ENCODE measurements around the gene PRR7.
A peak's percentile ranks its signal among the peaks of the same experiment; 100 is the strongest.

Gene PRR7

GRCh38 chr5:177442066-177442826, 4.4 kb upstream of the PRR7 start:
- Histone ChIP-seq H3K9ac (ENCODE audit: low read length) (no peak overlapping the region), H3K9me3 (ENCODE audit: control insufficient read depth, low read length) (no peaks in the 10 kb centered on the region), H3K36me3 (ENCODE audit: control insufficient read depth, insufficient read depth, low read length) (no peaks in the 10 kb centered on the region), H3K4me3 (ENCODE audit: low read length) (no peak overlapping the region), H3K4me1 (ENCODE audit: control insufficient read depth, insufficient read depth, low read length) (peaks cover 6% of the 10 kb centered on the region), H3K27me3 (ENCODE audit: control insufficient read depth, insufficient read depth, low read length) (peaks cover 6% of the 10 kb centered on the region)

GRCh38 chr5:177443144-177443983, 3.2 kb upstream of the PRR7 start:
- H3K4me3 ChIP-seq (ENCODE audit: low read length), result no peak overlapping the region
- H3K4me1 ChIP-seq (ENCODE audit: control insufficient read depth, insufficient read depth, low read length), result peaks cover 15% of the 10 kb centered on the region
- peaks cover 15% of the 10 kb centered on the region for H3K27me3 ChIP-seq (ENCODE audit: control insufficient read depth, insufficient read depth, low read length)
- H3K36me3 ChIP-seq (ENCODE audit: control insufficient read depth, insufficient read depth, low read length), result no peaks in the 10 kb centered on the region
- H3K9me3 ChIP-seq (ENCODE audit: control insufficient read depth, low read length), result no peaks in the 10 kb centered on the region
- no peak overlapping the region for H3K9ac ChIP-seq (ENCODE audit: low read length)

- Histone ChIP-seq H3K9me3 (ENCODE audit: control insufficient read depth, low read length) (no peaks in the 10 kb centered on the region), H3K9ac (ENCODE audit: low read length) (no peak overlapping the region), H3K36me3 (ENCODE audit: control insufficient read depth, insufficient read depth, low read length) (no peaks in the 10 kb centered on the region), H3K4me3 (ENCODE audit: low read length) (no peak overlapping the region), H3K27me3 (ENCODE audit: control insufficient read depth, insufficient read depth, low read length) (peaks cover 20% of the 10 kb centered on the region), H3K4me1 (ENCODE audit: control insufficient read depth, insufficient read depth, low read length) (peaks cover 15% of the 10 kb centered on the region)
These were observed 2.2 kb upstream of the PRR7 start for GRCh38 chr5:177444106-177445051.

GRCh38 chr5:177445052-177445916, 1.3 kb upstream of the PRR7 start:
- no peak overlapping the region for H3K9ac ChIP-seq (ENCODE audit: low read length)
- no peak overlapping the region for H3K4me3 ChIP-seq (ENCODE audit: low read length)
- peaks cover 15% of the 10 kb centered on the region for H3K4me1 ChIP-seq (ENCODE audit: control insufficient read depth, insufficient read depth, low read length)
- peaks cover 26% of the 10 kb centered on the region for H3K27me3 ChIP-seq (ENCODE audit: control insufficient read depth, insufficient read depth, low read length)
- no peaks in the 10 kb centered on the region for H3K9me3 ChIP-seq (ENCODE audit: control insufficient read depth, low read length)
- H3K36me3 ChIP-seq (ENCODE audit: control insufficient read depth, insufficient read depth, low read length), result no peaks in the 10 kb centered on the region

- Histone ChIP-seq H3K36me3 (ENCODE audit: control insufficient read depth, insufficient read depth, low read length) (no peaks in the 10 kb centered on the region), H3K9me3 (ENCODE audit: control insufficient read depth, low read length) (no peaks in the 10 kb centered on the region), H3K9ac (ENCODE audit: low read length) (peak overlapping the region; percentile 29), H3K27me3 (ENCODE audit: control insufficient read depth, insufficient read depth, low read length) (peaks cover 26% of the 10 kb centered on the region), H3K4me1 (ENCODE audit: control insufficient read depth, insufficient read depth, low read length) (peaks cover 15% of the 10 kb centered on the region), H3K4me3 (ENCODE audit: low read length) (no peak overlapping the region)
These were observed 756 bp upstream of the PRR7 start for GRCh38 chr5:177445917-177446199.

- H3K4me3 ChIP-seq (ENCODE audit: low read length), result no peak overlapping the region
- H3K9me3 ChIP-seq (ENCODE audit: control insufficient read depth, low read length), result no peaks in the 10 kb centered on the region
- H3K4me1 ChIP-seq (ENCODE audit: control insufficient read depth, insufficient read depth, low read length), result peaks cover 15% of the 10 kb centered on the region
- H3K27me3 ChIP-seq (ENCODE audit: control insufficient read depth, insufficient read depth, low read length), result peaks cover 26% of the 10 kb centered on the region
- H3K9ac ChIP-seq (ENCODE audit: low read length), result no peak overlapping the region
- H3K36me3 ChIP-seq (ENCODE audit: control insufficient read depth, insufficient read depth, low read length), result no peaks in the 10 kb centered on the region
These were observed 524 bp downstream of the PRR7 start for GRCh38 chr5:177447066-177447610.

GRCh38 chr5:177447611-177448243, 1.1 kb downstream of the PRR7 start:
- H3K4me1 ChIP-seq (ENCODE audit: control insufficient read depth, insufficient read depth, low read length), result peaks cover 15% of the 10 kb centered on the region
- peak overlapping the region; percentile 15 for H3K9ac ChIP-seq (ENCODE audit: low read length)
- H3K9me3 ChIP-seq (ENCODE audit: control insufficient read depth, low read length), result no peaks in the 10 kb centered on the region
- H3K36me3 ChIP-seq (ENCODE audit: control insufficient read depth, insufficient read depth, low read length), result no peaks in the 10 kb centered on the region
- no peak overlapping the region for H3K4me3 ChIP-seq (ENCODE audit: low read length)
- H3K27me3 ChIP-seq (ENCODE audit: control insufficient read depth, insufficient read depth, low read length), result peaks cover 26% of the 10 kb centered on the region

GRCh38 chr5:177448244-177448950, 1.8 kb downstream of the PRR7 start:
- Histone ChIP-seq H3K27me3 (ENCODE audit: control insufficient read depth, insufficient read depth, low read length) (peaks cover 32% of the 10 kb centered on the region), H3K4me1 (ENCODE audit: control insufficient read depth, insufficient read depth, low read length) (peaks cover 15% of the 10 kb centered on the region), H3K36me3 (ENCODE audit: control insufficient read depth, insufficient read depth, low read length) (no peaks in the 10 kb centered on the region), H3K4me3 (ENCODE audit: low read length) (no peak overlapping the region), H3K9ac (ENCODE audit: low read length) (no peak overlapping the region), H3K9me3 (ENCODE audit: control insufficient read depth, low read length) (no peaks in the 10 kb centered on the region)

GRCh38 chr5:177449140-177450061, 2.8 kb downstream of the PRR7 start:
- no peak overlapping the region for H3K4me3 ChIP-seq (ENCODE audit: low read length)
- H3K9me3 ChIP-seq (ENCODE audit: control insufficient read depth, low read length), result no peaks in the 10 kb centered on the region
- H3K36me3 ChIP-seq (ENCODE audit: control insufficient read depth, insufficient read depth, low read length), result no peaks in the 10 kb centered on the region
- H3K4me1 ChIP-seq (ENCODE audit: control insufficient read depth, insufficient read depth, low read length), result peaks cover 25% of the 10 kb centered on the region
- no peak overlapping the region for H3K9ac ChIP-seq (ENCODE audit: low read length)
- peaks cover 34% of the 10 kb centered on the region for H3K27me3 ChIP-seq (ENCODE audit: control insufficient read depth, insufficient read depth, low read length)
